IPS-18a (cell line): ENCODE results near the gene FGD2.

ENCODE experiments used
- H3K27ac ChIP-seq: one replicate; pipeline ENCODE4 v1.5.1; 2013; ENCODE audit warnings: low read length
- H3K27me3 ChIP-seq: one replicate; pipeline ENCODE4 v1.6.1; 2013; ENCODE audit warnings: mild to moderate bottlenecking, low read length; ENCODE audit not compliant: control insufficient read depth, insufficient read depth
- H3K36me3 ChIP-seq: one replicate; pipeline ENCODE4 v1.6.1; 2013; ENCODE audit warnings: low read depth, low read length; ENCODE audit not compliant: control insufficient read depth
- H3K4me1 ChIP-seq: one replicate; pipeline ENCODE4 v1.6.1; 2013; ENCODE audit warnings: low read depth, low read length; ENCODE audit not compliant: control insufficient read depth
- H3K4me3 ChIP-seq: one replicate; pipeline ENCODE4 v1.5.1; 2013; ENCODE audit warnings: low read length
- H3K9ac ChIP-seq: one replicate; pipeline ENCODE4 v1.6.1; 2013; ENCODE audit warnings: mild to moderate bottlenecking, low read length, moderate library complexity
- H3K9me3 ChIP-seq: one replicate; pipeline ENCODE4 v1.6.1; 2013; ENCODE audit warnings: low read depth, low read length; ENCODE audit not compliant: control insufficient read depth

The FGD2 gene

DNA sequence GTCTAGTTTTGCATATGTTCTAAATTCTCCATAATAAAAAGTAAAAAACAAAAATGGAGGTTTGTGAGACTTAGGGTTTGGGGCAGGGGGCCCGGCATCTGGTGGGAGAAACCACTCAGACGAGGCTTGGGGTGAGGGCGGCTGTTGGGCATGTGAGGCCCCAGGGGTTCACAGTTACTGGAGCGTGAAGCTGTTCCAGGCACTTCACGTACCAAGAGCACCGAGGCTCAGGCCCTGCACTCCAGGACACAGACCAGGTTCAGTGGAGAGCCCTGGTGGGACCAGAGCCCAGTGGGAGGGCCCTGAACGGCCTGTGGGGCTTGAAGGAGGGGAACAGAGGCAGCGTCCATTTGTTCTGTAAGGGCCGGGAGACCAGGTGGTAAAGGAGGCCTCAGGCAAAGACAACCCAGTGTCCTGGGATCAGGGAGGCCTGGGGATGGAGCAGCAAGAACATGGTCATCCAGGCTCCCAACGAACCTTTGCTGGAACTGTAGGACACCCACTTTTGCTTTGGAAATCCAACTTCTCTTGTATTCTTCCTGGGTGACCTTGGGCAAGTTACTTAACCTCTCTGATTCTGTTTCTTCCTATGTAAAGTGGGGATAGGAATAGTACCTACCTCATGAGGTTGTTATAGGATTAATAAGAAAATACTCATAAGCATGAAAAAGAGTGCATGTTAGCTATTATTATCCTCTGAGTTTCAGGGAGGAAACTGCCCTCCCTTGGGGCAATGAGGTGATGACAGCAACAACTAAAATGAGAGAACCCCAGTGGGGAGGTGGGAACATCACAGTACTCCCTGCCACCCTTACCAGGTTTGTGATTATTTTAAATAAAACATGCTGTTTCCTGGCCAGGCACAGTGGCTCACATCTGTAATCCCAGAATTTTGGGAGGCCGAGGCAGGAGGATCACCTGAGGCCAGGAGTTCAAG, 1.1 kb upstream of the FGD2 start:
- no peaks in the 10 kb centered on the region for H3K36me3 ChIP-seq
- H3K4me1 ChIP-seq, result no peaks in the 10 kb centered on the region
- H3K4me3 ChIP-seq, result no peak overlapping the region
- no peaks in the 10 kb centered on the region for H3K9me3 ChIP-seq
- H3K27me3 ChIP-seq, result no peaks in the 10 kb centered on the region
- H3K27ac ChIP-seq, result no peak overlapping the region
- H3K9ac ChIP-seq, result no peak overlapping the region

DNA sequence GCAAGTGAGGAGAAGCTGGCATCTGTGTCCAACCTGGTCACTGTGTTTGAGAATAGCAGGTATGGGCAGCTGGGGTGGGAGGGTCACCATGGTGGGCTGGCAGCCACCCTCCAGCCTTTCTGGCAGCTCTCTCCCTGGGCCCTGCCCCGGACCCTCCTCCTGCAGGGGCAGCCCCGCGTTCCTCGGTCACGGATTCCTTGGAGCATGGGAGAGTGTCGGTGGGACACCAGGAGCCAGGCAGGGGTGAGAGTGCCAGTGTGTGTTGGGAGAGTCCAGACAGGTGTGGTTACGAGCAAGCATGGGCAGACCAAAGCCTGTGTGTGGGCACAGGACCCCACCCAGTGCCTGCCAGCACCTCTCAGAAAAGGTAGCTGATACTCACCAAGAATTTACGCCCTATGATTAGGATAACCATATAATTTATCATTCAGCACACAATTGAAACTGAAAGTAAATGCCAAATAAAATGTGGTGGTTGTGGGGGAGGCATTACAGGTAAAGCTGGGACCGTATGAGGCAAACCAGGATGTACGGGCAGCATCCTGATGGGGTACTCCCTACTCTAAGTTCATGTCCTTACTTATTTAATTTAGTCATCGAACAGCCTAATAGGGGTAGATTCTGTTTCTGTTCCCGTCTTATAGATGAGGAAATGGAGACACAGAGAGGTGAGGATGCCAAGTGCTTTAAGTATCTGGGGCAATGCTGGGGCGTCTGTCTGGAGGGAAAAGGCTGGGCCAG, 542 bp downstream of the FGD2 start:
- no peaks in the 10 kb centered on the region for H3K36me3 ChIP-seq
- H3K4me3 ChIP-seq, result no peak overlapping the region
- H3K4me1 ChIP-seq, result no peaks in the 10 kb centered on the region
- no peaks in the 10 kb centered on the region for H3K27me3 ChIP-seq
- no peak overlapping the region for H3K27ac ChIP-seq
- H3K9me3 ChIP-seq, result no peaks in the 10 kb centered on the region
- no peak overlapping the region for H3K9ac ChIP-seq

DNA sequence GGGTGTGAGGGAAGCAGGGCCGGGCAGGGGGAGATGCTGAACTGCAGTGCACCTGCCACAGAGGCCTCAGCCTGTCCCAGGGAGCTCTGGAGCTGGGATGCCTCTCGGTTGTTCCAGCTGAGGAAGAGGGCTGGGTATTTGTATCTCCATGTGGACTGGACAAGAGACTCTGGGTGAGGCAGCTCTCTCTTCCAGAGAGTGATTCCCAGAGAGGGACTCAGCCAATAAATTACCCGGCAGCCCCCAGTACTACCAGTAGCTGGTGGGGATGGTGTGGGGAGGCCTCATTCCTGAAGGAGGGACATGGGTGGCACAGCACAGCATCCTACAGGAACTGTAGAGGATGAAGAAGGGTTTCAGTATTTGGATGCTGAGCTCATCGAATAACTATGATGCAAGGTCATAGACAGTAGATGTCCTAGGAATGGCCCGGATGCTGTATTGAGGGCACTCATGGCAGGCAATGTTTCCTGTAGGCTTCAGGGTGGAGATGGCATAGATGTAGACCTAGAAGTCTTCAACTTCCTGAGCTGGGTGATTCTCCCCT, 1.4 kb downstream of the FGD2 start:
- Histone ChIP-seq H3K9ac (no peak overlapping the region), H3K4me1 (no peaks in the 10 kb centered on the region), H3K4me3 (no peak overlapping the region), H3K36me3 (no peaks in the 10 kb centered on the region), H3K27me3 (no peaks in the 10 kb centered on the region), H3K27ac (no peak overlapping the region), H3K9me3 (no peaks in the 10 kb centered on the region)

DNA sequence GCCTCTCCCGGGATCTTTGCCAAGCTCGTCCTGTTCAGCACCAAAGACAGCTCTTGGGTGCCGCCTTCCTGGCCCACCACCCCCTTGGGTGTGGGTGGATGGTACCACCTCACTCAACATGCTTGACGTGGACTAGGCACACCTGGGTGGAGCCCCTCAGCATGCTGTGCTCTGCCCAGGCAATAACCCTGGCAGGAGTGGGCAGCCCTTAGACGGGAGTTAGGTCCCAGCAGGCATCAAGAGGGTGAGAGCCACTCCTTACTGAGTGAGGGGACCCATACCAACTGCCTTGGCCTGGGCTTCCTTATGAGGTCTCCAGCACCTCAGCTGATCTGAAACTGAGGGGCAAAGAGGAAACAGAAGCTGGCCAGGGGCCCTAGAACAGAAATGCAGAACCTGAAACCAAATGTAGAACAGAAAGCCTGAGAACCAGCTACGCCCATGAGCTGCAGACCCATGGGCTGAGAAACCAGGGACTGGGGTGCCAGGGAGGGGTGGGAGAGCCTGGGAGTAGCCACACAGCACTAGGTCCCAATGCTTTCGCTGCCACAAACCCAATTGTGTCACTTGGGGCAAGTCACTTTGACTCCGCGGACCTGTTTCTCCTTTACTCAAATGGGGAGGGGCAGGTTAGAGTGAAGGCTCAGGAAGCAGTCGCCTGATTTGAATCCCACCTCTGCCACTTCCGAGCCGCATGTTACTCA, 2.0 kb downstream of the FGD2 start:
- H3K27me3 ChIP-seq, result no peaks in the 10 kb centered on the region
- no peak overlapping the region for H3K4me3 ChIP-seq
- H3K4me1 ChIP-seq, result no peaks in the 10 kb centered on the region
- no peak overlapping the region for H3K9ac ChIP-seq
- no peak overlapping the region for H3K27ac ChIP-seq
- H3K9me3 ChIP-seq, result no peaks in the 10 kb centered on the region
- H3K36me3 ChIP-seq, result no peaks in the 10 kb centered on the region

DNA sequence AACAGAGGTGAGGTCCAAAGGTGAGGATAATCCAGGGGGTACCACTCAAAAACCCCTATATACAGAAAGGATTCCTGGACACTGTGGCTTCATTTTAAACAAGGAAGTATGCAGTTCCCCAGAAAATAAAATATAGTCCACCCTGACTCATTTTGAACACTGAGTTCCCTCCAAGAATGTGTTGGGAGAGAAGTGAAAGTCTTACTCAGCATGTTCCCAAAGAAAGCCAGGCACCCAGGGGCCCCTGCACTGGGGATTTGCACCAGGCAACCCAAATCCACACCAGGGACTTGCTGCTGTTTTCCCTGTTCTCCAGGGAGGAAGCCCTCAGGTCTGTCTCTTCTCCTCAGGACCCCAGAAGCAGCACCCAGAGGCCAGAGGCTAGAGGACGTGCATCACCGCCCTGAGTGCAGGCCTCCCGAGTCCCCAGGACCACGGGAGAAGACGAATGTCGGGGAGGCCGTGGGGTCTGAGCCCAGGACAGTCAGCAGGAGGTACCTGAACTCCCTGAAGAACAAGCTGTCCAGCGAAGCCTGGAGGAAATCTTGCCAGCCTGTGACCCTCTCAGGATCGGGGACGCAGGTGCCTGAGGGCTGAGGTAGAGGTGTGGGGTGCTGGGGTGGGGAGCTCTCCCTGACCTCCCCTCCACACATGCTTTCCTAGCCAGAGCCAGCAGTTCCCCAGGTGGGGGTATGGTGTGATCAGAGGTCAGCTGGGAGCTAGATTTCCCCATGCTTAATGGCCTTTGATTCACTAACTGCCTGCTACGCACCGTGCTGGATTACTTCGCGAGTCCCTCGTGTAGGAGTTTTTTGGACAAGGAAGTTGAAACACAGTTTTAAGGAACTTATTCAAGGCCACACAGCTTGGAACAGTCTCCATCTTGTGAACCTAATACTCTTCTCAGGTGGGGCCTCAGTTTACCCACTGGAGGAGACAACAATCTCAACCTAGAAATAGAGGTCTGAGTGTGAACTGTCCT, 3.3 kb downstream of the FGD2 start:
- H3K27ac ChIP-seq, result no peak overlapping the region
- no peaks in the 10 kb centered on the region for H3K9me3 ChIP-seq
- no peak overlapping the region for H3K9ac ChIP-seq
- H3K27me3 ChIP-seq, result no peaks in the 10 kb centered on the region
- H3K36me3 ChIP-seq, result no peaks in the 10 kb centered on the region
- H3K4me3 ChIP-seq, result no peak overlapping the region
- no peaks in the 10 kb centered on the region for H3K4me1 ChIP-seq

DNA sequence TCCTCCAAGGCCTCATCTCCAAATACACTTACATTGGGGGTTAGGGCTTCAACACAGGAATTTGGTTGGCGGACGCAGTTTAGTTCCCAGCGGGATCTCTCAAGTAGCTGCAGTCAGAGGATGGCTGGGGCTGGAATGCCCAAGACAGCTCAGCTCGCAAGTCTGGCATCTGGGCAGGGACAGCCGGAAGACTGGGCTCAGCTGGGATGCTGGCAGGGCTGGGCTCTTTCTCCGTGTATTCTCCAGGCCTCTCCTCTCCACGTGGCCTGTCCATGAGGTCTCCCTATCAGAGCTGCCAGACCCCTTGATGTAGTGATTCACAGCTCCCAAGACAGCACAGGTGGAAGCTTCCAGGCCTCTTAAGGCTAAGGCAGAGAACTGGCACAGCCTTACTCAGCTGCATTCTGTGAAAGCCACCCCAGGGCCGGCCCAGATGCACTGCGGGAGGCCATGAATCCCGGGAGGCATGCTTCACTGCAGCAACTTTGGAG, 5.0 kb downstream of the FGD2 start:
- Histone ChIP-seq H3K36me3 (no peaks in the 10 kb centered on the region), H3K4me3 (no peak overlapping the region), H3K27ac (no peak overlapping the region)

DNA sequence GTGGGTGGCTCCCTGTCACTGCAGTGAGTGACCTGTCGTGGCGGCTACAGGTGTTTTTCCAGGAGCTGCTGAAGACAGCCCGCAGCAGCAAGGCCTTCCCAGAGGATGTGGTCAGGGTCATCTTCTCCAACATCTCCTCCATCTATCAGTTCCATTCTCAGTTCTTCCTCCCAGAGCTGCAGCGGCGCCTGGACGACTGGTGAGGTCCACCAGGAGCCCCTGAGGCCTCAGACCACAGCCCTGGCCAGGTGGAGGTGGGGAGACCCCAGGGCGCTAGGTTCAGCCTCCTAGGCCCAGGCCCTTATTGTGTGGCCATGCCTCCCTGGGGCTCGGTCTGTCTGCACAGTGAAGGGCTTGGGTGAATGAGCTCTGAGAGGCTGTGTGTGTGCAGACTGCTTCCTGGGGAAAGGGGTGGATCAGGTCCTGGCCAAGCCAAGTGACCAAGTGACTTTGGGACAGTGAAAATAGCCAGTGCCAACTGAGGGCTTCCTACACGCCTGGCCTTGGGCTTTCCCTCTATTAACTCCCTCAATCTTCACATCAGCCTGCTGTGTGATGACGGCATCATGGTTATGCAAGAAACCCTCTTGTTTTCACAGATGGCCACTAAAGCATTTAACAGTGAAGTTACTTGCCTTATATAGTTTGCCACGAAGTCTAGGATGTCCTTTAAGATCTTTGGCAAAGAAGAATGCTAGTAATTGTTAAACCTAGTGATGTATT, 6.4 kb downstream of the FGD2 start:
- Histone ChIP-seq H3K9ac (no peak overlapping the region), H3K36me3 (no peaks in the 10 kb centered on the region), H3K4me1 (no peaks in the 10 kb centered on the region), H3K27me3 (no peaks in the 10 kb centered on the region), H3K27ac (no peak overlapping the region), H3K9me3 (no peaks in the 10 kb centered on the region), H3K4me3 (no peak overlapping the region)

More for the DNA sequence above, 5.0 kb downstream of the FGD2 start:
- Histone ChIP-seq H3K9me3 (no peaks in the 10 kb centered on the region), H3K27me3 (no peaks in the 10 kb centered on the region), H3K4me1 (no peaks in the 10 kb centered on the region), H3K9ac (no peak overlapping the region)

DNA sequence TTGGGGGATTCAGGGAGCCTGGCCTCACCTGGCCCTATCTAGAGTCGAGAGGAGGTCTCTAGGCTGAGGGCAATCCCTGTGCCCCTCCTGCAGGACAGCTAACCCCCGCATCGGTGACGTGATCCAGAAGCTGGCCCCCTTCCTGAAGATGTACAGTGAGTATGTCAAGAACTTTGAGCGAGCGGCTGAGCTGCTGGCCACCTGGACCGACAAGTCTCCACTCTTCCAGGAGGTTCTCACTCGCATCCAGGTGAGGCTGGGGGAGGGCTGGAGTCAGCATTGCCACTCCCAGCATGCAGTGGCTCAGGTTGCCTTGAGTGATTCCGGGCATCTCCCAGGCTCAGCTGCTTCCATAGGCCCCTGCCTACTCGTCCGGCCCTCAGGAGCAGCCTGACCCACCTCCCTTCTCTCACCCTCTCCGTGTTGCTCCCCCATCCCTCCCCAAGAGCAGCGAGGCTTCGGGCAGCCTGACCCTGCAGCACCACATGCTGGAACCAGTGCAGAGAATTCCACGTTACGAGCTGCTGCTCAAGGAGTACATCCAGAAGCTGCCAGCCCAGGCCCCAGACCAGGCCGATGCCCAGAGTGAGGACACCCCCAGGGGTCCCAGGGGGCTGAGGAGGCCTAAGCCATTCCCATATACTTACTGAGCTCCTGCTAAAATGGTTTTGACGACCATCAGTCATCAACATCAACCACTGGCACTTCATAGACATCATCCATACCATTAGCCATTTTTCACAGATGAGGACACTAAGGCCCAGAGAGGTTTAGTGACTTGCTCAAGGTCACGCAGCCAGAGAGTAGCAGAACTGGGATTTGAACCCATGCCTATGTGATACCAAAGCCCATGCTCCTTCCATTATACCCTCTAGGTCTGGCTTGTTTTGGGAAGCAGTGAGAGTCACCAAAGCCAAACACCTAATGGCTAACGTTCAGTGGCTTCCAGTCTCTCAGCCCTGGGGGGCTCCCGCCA, 8.3 kb downstream of the FGD2 start:
- H3K36me3 ChIP-seq, result no peaks in the 10 kb centered on the region
- H3K27ac ChIP-seq, result no peak overlapping the region
- no peaks in the 10 kb centered on the region for H3K27me3 ChIP-seq
- no peak overlapping the region for H3K4me3 ChIP-seq
- H3K9ac ChIP-seq, result no peak overlapping the region
- peaks cover 4% of the 10 kb centered on the region for H3K4me1 ChIP-seq
- no peaks in the 10 kb centered on the region for H3K9me3 ChIP-seq

DNA sequence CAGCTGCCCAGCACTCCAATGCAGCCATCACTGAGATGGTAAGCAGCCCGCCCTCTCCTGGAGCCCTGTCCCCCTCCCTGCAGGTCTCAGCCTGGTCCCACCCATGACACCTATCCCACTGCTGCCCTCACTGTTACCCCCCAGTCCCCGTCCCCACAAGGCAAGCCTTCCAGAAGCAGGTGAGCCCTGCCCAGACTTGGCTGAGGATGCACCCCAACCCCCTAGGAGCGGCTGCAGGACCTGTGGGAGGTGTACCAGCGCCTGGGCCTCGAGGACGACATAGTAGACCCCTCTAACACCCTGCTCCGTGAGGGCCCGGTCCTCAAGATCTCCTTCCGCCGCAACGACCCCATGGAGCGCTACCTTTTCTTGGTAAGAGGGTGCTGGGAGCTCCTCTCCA, 9.2 kb downstream of the FGD2 start:
- H3K9me3 ChIP-seq, result no peaks in the 10 kb centered on the region
- no peak overlapping the region for H3K27ac ChIP-seq
- peaks cover 4% of the 10 kb centered on the region for H3K4me1 ChIP-seq
- no peak overlapping the region for H3K9ac ChIP-seq
- no peak overlapping the region for H3K4me3 ChIP-seq
- no peaks in the 10 kb centered on the region for H3K36me3 ChIP-seq
- no peaks in the 10 kb centered on the region for H3K27me3 ChIP-seq
